HFF-Myc (cell line): ENCODE results near the gene IRGQ.

Source experiments
- DNase-seq: peaks from one replicate; pipeline ENCODE4 v3.0.0-alpha.2; 2011; ENCODE audit warnings: low read depth; ENCODE audit errors: extremely low read depth
- H3K4me3 ChIP-seq: replicated peaks from 2 replicates; pipeline ENCODE4 v1.5.1; 2011; ENCODE audit warnings: low read depth, mild to moderate bottlenecking, control low read depth, low read length
- CTCF ChIP-seq: IDR thresholded peaks from 2 replicates; pipeline ENCODE4 v1.5.1; 2012; ENCODE audit warnings: mild to moderate bottlenecking, low read depth, low read length, control low read depth; ENCODE audit errors: missing control alignments

Gene IRGQ

GRCh38 chr19:43634506-43634871 is 38.6 kb upstream of the IRGQ start:
- no peak overlapping the region for H3K4me3 ChIP-seq
- DNase-seq: no peak

GRCh38 chr19:43634068-43634467 is 38.1 kb upstream of the IRGQ start:
- DNase-seq: no peak
- no peak overlapping the region for H3K4me3 ChIP-seq
- no peak for TF ChIP-seq CTCF

More at GRCh38 chr19:43634506-43634871, 38.6 kb upstream of the IRGQ start:
- no peak for TF ChIP-seq CTCF

GRCh38 chr19:43633520-43633919 is 37.6 kb upstream of the IRGQ start:
- TF ChIP-seq CTCF: no peak
- no peak overlapping the region for H3K4me3 ChIP-seq
- DNase-seq: no peak

- no peak overlapping the region for H3K4me3 ChIP-seq
- DNase-seq: no peak
- no peak for TF ChIP-seq CTCF
Measured at GRCh38 chr19:43631491-43631890, 35.6 kb upstream of the IRGQ start.

GRCh38 chr19:43628646-43629326 is 32.9 kb upstream of the IRGQ start:
- no peak overlapping the region for H3K4me3 ChIP-seq
- no peak for DNase-seq
- no peak for TF ChIP-seq CTCF

GRCh38 chr19:43626838-43627237 is 30.9 kb upstream of the IRGQ start:
- TF ChIP-seq CTCF: no peak
- no peak for DNase-seq
- no peak overlapping the region for H3K4me3 ChIP-seq
